KBM-7 (cell line): ENCODE measurements around the gene GFRA1.

Experiments used
- DNase-seq: peaks from one replicate; pipeline ENCODE4 v3.0.0-alpha.2; 2015
- in situ Hi-C: fragments of 300-500 bp; cut with MboI; formaldehyde crosslinking; loops from 2 replicates; pipeline ENCODE4 v1.14.3; 2020; ENCODE audit warnings: low sequenced_read_pairs, low pct_unique_long_range_greater_than_20kb, mixed read lengths

Gene GFRA1

DNA sequence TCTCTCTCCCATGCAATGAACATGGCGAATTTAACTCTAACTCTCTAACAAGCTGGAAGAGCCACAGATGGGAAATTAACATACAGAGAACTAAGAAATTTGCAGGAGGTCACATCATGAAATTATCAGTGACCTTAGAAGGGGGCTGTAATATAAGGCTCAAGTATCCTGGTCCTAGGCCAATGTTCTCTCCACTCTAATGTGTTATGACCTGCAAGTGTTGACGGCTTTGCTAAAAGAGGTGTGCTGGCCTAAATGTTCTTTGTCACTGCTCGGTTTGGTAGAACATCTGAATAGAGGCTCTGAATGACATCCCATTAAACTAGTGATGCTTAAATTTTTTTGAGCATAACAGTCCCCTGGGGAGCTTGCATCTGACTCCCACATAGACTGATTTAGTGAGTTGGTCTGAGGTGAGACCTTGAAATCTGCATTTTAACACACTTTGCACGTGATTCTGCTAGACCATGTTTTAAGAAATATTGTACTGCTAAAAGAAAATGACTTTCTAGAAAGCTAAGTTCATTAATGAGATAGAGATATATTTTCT is 129.3 kb downstream of the GFRA1 start:
- no peak for DNase-seq
- in situ Hi-C loops, result no loop called here

DNA sequence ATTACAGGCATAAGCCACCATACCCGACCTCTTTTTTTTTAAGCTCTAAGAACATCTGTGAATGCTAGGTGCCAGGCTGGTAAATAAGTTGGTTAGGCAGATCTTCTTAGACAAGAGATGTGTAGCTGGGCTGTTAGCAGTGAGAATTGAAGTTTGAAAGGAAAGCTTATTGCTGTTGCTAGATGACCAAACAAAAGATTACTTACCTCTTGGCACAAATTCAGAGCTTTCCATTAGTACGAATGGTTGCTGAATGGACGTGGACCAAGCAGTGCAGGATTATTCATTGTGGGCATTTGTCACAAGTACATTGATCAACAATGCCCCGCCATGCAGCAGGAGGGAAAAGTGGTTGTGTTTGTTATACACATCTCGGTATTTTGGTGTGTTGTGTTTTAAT is 131.2 kb downstream of the GFRA1 start:
- in situ Hi-C loops, result no loop called here
- no peak for DNase-seq

DNA sequence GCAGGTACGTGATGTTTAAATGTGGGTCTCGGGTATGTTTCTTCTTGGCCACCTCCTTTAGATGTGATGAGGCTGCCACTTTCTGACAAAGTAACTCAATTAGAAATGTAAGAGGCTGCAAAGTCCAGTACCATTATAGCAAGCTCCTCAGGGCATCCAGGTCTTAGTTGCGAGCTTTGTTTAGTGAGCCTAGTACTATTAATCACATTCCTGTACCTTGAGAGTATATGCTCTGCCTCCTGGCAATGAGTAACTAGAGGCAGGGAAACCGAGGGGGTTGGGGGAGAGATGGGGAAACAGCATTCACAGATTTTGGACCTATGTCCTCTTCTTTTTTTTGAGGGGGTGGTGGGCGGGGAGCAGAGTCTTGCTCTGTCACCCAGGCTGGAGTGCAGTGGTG is 131.8 kb downstream of the GFRA1 start:
- in situ Hi-C loops, result no loop called here
- no peak for DNase-seq

DNA sequence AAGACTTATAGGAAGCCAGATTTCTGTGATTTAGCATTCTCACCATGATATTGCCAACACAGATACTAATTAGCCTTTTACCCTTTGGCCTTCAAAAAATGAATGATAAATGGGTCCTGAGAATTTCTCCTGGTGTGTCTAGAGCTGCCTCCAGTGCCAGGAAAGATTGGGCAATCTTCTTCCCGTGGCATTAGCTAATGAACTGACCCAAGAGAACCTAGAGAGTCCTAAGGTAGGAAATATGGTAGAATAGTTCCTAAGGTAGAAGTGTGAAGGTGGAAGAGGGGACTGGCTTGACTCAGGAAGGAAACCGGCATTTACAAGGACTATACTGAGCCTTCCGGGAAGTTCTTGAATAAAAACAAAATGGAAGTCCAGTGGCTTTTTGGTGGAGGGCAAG is 133.1 kb downstream of the GFRA1 start:
- no peak for DNase-seq
- in situ Hi-C loops, result no loop called here

DNA sequence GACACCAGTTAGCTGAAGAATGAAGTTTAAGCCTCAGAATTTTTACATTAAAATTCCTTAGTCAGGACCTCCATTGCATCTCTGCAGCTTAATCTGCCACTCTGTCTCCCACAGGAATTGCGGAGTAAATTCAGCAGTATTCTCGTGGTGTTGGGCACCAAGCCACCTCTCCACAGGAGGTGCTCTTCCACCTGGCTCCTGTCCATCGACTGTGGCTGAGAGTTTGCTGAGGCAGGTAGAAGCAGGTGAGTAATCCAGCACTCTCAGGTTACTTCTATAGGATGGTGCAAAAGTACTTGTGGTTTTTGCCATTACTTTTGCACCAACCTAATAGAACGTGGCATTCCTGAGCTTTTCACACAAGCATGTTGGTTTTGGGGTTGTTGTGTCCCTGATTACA is 134.1 kb downstream of the GFRA1 start:
- DNase-seq, result no peak
- in situ Hi-C loops, result no loop called here

DNA sequence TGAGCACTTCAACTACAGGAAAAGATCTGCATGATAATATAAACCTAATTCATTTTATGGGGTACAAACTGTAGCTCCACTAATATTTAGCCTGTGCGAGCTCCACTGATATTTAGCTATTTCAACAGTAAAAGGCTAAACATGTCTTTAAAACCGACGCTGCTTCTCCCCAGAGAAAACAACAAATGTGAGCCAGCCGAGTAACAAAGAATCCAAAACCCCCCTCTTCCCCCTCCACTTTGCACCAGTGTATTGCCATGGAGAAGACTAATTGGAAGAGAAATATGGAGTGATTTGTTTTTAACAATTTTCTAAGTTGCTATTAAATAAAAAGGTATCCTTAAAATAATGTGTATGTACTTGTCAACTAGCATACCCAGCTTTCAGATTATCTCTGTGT is 136.7 kb downstream of the GFRA1 start:
- no peak for DNase-seq
- in situ Hi-C loops, result no loop called here

DNA sequence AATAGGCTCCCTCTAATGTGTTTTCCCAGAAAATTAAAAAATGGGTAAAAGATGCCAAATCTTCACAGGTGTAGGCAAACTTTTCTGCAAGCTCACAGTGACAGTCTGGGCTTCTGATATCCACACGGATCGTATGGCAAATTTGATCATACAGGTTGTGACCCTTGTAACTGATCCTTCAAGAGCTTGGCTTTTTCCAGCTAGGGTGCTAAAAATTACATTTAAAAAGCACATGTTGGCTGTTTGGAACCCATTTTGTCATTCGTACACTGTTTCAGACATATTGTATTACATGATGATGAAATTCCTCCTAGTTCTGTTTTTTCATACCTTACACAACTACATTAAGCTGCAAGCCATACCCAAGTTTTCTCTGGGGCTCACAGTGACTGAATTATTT is 138.7 kb downstream of the GFRA1 start:
- in situ Hi-C loops, result no loop called here
- DNase-seq, result no peak

DNA sequence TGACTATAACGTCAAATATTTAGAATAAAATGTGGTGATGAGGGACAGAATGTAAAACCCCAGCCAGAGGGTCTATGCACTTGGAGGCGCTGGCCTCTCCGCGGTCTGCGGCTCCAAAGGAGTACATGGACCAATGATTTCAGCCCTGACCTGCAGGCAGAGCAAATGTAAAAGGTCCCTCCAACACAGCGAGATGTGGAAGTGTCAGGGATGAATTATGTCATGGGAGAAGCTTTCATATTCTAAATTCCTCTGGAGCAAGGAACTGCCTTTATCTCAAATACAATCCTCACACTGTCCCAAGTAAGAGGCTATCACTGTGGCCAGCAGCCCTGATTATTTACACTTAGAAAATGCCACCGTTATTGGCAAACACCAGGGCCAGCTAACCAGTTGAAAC is 139.4 kb downstream of the GFRA1 start:
- no peak for DNase-seq
- in situ Hi-C loops, result no loop called here

DNA sequence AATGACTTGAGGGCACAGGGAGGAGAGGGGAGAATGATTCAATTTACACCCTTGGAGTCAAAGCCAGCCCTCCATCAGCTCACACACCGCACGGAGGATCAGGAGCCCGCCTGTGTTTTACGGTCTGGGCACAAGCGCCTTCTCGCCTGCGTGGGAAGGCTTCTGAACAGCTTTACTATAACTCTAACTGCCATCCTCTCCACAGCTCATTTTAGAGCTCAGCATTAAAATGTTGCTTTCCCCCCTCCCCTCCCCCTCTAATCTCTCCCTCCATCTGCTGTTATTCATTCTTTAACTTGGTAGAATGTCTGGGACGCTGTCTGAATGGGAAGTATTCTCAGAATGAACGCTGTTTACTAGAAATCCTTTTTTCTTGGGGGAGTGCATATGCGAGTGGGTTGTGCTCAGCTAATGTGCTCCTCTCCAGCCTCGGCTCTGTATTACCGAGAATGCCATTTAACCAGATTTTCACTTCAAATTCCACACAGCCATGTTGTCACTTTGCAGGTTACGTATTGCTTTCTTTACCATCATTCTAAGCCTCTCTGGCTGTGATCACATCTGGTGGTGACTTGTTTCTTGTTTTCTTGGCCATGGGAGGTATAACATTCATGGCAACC is 140.1 kb downstream of the GFRA1 start:
- no peak for DNase-seq
- in situ Hi-C loops, result no loop called here

DNA sequence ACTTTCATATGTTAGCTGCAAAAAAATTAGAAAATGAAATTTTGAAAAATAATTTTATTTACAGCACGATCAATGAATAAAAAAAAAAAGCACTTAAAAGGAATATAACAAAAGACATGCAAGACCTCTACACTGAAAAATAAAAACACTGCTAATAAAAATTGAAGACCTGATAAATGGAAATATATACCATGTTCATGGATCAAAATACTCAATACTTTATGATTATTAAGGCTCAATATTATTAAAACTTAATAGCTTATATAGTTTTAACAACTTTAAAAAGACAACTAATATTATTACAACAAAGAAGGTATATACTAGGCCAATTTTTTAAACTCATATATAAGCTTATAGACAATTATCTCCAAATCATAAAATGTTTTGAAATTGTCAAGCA is 143.0 kb downstream of the GFRA1 start:
- in situ Hi-C loops, result no loop called here
- DNase-seq, result no peak

DNA sequence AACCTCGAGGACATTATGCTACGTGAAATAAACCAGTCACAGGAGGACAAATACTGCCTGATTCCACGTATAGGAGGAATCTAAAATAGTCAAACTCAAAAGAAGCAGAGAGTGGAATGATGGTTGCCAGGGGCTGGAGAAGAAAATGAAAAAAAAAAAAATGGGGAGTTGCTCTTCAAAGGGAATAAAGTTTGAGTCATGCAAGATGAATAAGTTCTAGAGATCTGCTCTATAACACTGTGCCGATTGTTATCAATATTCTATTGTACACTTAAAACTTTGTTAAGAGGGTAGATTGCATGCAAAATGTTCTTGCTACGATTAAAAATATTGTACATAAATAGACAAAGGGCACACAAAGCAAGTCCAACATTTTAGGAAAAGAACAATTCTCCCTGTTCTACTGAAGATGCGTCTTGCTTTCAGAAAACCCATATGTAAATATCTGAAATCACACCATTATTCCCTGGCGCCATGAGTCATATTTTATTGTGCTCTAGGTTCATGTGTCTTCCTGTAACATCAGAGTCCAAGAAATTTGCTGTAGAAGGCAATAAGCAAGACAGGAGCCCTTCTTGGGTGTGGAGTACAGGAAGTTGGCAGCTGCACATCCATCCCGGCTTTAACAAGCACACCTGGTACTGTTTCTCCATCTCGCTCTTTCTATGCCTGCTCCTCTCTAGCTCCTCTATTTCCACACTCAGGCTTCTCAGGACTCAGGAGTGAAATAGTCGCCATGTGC is 145.9 kb downstream of the GFRA1 start:
- in situ Hi-C loops, result no loop called here
- no peak for DNase-seq

DNA sequence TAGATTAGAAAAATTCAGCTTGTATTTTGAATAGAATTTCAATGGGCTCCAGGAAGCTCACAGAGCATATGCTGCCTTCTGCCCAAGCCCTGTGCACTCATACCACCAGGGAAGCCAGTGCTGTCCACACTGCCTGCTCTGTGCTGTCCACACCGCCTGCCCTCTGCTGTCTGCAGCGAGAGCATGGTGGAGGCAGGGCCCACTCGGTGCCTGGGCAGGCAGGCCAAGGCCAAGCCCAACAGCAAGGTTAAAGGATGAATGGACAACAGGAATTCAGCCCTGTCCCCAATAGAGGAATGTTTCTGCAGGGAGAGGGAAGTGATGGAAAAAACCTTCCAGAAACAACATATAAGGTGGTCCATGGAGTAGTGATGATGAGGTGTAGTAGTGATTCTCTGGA is 146.8 kb downstream of the GFRA1 start:
- in situ Hi-C loops, result no loop called here
- no peak for DNase-seq

DNA sequence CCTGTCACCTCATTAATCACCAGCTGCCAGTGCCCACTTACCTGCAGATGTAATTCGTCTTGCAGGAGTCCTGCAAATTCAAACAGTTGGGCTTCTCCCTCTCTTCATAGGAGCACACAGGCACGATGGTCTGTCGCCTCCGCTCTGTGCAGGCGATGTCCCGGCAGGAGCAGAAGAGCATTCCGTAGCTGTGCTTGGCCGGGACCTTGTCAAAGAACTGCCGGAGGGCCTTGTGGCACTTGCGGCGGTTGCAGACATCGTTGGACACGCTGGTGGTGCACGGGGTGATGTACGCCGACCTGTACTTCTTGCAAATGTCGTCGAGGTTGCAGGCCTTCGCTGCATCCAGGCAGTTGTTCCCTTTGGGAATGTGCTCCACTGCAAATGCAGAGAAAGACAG is 147.8 kb downstream of the GFRA1 start:
- in situ Hi-C loops, result no loop called here
- no peak for DNase-seq

DNA sequence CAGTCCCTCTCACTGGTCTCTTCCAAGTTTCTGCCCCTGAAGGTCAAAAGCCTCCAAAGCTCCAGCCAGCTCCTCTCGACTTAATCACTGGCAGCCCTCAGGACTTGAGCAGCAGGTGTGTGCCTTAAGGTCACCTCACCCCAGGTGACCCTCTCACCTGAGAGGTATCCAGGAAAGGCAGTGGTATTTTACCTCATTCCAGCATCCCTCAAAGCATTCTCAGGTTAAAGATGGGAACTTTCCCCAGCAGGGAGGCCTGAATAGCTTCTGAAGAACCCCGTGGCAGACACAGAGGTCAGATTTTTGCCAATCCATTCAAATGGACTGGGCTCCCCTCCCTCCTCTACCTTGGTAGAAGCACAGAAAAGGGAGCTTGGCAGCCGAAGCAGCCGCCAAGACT is 148.2 kb downstream of the GFRA1 start:
- DNase-seq, result no peak
- in situ Hi-C loops, result no loop called here

DNA sequence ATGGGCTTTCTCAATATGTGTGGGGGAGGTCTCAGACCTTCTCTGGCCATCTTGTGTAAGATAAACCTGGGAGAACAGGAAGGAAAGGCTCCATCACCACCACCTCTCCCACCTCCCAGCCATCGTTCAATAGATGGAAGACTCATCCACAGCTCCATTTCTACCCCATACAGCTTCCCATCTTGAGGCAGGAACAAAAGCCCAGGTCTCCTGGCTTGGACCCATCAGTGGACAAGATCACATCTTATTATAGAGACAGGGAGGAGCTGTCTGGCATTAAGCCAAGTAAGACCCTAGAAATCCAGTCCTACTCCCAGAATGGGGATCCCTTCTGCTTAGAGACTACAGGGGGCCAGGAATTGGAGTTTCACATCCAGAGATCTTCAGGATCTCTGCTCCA is 150.3 kb downstream of the GFRA1 start:
- no peak for DNase-seq
- in situ Hi-C loops, result no loop called here

DNA sequence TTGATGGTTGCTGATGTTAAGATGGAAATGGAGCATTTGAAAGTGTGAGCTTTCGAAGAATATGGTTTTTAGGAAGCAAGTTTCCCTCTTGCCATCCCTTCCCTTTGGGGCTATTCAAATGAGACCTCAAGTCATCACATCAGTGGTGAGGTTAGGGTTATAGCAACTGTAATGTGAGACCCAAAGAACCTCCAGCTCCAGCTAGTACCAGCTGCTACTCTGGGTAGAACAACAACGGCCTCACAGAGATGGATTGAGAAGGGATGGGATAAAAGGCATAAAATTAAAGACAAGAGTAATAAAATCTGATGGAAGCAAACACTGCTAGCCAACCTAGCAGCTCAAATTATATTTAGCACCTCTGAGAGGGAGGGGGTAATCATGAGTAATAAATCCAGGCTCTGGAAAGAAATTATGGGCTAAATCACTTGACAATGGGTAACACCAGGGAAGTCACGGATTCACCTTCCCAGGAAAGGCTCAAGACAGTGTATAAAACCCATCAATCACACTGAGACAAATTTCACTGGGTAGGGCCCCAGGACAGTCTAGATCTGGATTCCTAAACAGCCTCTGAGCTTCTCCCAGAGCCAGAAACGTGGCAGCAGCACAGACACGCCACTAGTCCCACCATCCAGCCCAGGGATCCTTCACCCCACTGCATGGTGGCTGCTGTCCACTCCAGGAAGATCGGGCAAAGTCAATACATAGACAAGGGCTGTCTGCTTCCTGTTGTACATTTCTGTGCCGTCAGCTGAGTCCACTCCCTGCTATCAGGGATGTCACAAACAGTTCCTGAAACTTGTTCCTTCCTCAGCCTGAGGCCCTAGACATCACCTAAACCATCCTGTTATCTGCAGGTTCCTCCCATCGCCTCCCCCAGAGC is 151.1 kb downstream of the GFRA1 start:
- in situ Hi-C loops, result no loop called here
- DNase-seq, result no peak

DNA sequence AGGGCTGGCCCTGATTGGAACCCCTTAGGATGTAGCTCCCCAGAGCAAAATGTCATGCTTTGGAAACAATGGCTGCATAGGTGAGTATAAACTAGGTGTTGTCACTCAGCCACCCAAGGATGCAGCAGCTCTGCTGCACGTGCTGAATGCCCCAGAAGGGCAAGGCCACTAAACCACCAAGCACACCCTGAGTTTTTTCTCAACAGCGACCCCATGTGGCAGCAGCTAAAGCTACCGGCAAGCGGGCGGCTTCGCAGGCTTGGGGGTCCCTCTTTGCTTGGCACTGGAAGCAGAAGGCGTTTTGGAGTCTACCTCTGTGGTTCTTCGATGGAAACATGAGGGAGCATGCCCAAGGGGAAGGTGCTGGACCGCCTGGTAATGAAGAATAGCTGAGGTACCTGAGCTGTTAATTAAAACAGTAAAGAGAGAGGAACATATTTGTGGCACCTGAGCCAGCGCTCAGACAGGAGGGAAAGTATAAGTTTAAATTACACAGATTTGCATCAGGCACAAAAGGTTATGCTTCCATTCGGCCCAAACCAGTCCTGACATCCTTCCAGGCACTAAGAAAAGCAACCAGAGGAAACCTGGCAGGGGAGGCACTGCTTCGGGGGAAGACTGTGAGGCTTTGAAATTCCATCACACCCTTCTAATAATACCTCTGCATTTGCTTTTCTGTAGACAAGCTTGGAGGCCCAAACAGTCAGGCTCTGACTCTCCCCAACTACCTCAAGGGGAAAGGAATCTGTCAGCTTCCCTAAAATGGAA is 152.1 kb downstream of the GFRA1 start:
- no peak for DNase-seq
- in situ Hi-C loops, result no loop called here

DNA sequence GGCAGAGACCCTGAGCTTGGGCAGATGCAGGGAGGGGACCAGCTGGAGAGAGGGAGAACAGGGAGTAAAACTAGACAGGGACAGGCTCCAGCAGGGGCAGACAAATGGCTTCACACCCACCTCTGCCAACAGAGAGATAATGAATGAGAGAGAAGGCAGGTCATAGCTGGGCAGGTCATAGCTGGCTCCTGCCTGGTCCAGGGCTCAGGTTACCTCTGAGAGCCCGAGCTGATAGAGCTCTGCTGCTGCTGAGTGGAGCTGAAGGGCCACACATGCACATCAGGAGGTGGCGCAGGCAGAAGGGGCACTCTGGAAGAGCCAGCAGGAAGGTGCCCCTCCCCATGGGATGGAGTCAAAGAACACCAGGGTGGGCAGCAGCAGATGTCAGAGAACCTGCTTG is 154.2 kb downstream of the GFRA1 start:
- DNase-seq, result no peak
- in situ Hi-C loops, result no loop called here

DNA sequence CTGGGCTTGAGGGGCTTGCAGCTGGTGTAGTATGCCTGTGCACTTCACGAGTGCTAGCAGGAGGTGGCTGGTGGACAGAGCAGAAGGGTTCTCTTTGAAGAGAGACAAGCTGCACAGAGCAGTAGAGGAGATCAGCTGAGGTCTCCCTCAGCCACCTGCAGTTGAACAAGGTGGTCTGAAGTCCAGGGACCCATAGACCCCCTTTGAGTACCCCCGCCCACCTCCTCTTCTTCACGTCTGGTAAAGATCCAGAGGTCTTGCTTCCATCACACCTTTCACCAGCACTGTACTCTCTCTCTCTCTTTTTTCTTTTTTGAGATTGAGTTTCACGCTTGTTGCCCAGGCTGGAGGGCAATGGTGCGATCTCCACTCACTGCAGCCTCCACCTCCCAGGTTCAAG is 157.2 kb downstream of the GFRA1 start:
- in situ Hi-C loops, result no loop called here

More for the DNA sequence above, 157.2 kb downstream of the GFRA1 start:
- DNase-seq, result no peak
